Stimulated activated CD8-positive, alpha-beta memory T cell treated with anti-CD3 and anti-CD28 coated beads, Interleukin-7, amount 100 ng/mL, for 1 hour (primary cell): ENCODE measurements around the gene CHSY1.

Source experiments
- DNase-seq, 2 donors: peaks; one replicate each; pipeline ENCODE4 v3.0.0-alpha.2; 2020; ENCODE audit warnings: low read depth in 2 of 2

The CHSY1 gene

GRCh38 chr15:101188637-101189408, 63.0 kb downstream of the CHSY1 start:
- no peak for DNase-seq

- DNase-seq, result no peak
Measured at GRCh38 chr15:101187820-101188636, 63.8 kb downstream of the CHSY1 start.

- no peak for DNase-seq
Measured at GRCh38 chr15:101185770-101186169, 66.1 kb downstream of the CHSY1 start.

- DNase-seq, result no peak
Measured at GRCh38 chr15:101185336-101185735, 66.5 kb downstream of the CHSY1 start.

- DNase-seq, result no peak
Measured at GRCh38 chr15:101184830-101185229, 67.0 kb downstream of the CHSY1 start.

GRCh38 chr15:101183931-101184305, 67.9 kb downstream of the CHSY1 start:
- no peak for DNase-seq

GRCh38 chr15:101183226-101183930, 68.5 kb downstream of the CHSY1 start:
- DNase-seq, result no peak

GRCh38 chr15:101182215-101182614, 69.6 kb downstream of the CHSY1 start:
- no peak for DNase-seq

- no peak for DNase-seq
Measured at GRCh38 chr15:101181349-101181748, 70.5 kb downstream of the CHSY1 start.

- DNase-seq, result no peak
Measured at GRCh38 chr15:101180620-101181307, 71.1 kb downstream of the CHSY1 start.

- DNase-seq, result no peak
Measured at GRCh38 chr15:101179341-101180153, 72.3 kb downstream of the CHSY1 start.

- no peak for DNase-seq
Measured at GRCh38 chr15:101178931-101179330, 72.9 kb downstream of the CHSY1 start.

GRCh38 chr15:101178479-101178878, 73.4 kb downstream of the CHSY1 start:
- DNase-seq, result no peak

- DNase-seq, result no peak
Measured at GRCh38 chr15:101177866-101178265, 74.0 kb downstream of the CHSY1 start.

- DNase-seq, result no peak
Measured at GRCh38 chr15:101176625-101177024, 75.2 kb downstream of the CHSY1 start.

- no peak for DNase-seq
Measured at GRCh38 chr15:101175401-101175800, 76.4 kb downstream of the CHSY1 start.

GRCh38 chr15:101174152-101174920, 77.5 kb downstream of the CHSY1 start:
- DNase-seq, result no peak

- no peak for DNase-seq
Measured at GRCh38 chr15:101173233-101174119, 78.4 kb downstream of the CHSY1 start.

- no peak for DNase-seq
Measured at GRCh38 chr15:101172501-101173071, 79.3 kb downstream of the CHSY1 start.
